Large intestine (tissue), 3 donors: ENCODE data around the gene SHROOM4. TPM values are rescaled to one million over a fixed set of nuclear protein-coding genes. Genes with fewer than 3 reads are reported as not detected.

ENCODE experiments used
- DNase-seq, 2 donors: peaks; one replicate each; pipeline versions ENCODE4 v3.0.0 to v3.0.0-alpha.2; 2013
- H3K27ac ChIP-seq: one replicate; pipeline ENCODE4 v1.5.1; 2013; ENCODE audit warnings: low read length
- H3K27me3 ChIP-seq: 2 replicates; pipeline ENCODE4 v1.6.1; 2013; ENCODE audit warnings: low read length; ENCODE audit not compliant: control insufficient read depth, insufficient read depth
- H3K36me3 ChIP-seq: 2 replicates; pipeline ENCODE4 v1.6.1; 2013; ENCODE audit warnings: low read length; ENCODE audit not compliant: control insufficient read depth, insufficient read depth
- H3K4me1 ChIP-seq: one replicate; pipeline ENCODE4 v1.6.1; 2013; ENCODE audit warnings: low read length; ENCODE audit not compliant: control insufficient read depth, insufficient read depth
- H3K4me3 ChIP-seq: one replicate; pipeline ENCODE4 v1.5.1; 2013; ENCODE audit warnings: low read length
- H3K9me3 ChIP-seq: one replicate; pipeline ENCODE4 v1.6.1; 2013; ENCODE audit warnings: mild to moderate bottlenecking, low read depth, low read length, moderate library complexity; ENCODE audit not compliant: control insufficient read depth
- WGBS: methylation state at CpG from one replicate; pipeline ENCODE4 v1.1.5; 2013; ENCODE audit warnings: low lambda C conversion rate; ENCODE audit not compliant: insufficient coverage; 5-methylcytosine and 5-hydroxymethylcytosine counted together
- polyA plus RNA-seq: library from polyadenylated mRNA; unstranded; fragments of 120-200 nt; gene quantifications from one replicate; pipeline ENCODE4 v1.2.1, GENCODE V29; 2013

Gene SHROOM4
- polyA plus RNA-seq, 1 donor, result 4.5 TPM

DNA sequence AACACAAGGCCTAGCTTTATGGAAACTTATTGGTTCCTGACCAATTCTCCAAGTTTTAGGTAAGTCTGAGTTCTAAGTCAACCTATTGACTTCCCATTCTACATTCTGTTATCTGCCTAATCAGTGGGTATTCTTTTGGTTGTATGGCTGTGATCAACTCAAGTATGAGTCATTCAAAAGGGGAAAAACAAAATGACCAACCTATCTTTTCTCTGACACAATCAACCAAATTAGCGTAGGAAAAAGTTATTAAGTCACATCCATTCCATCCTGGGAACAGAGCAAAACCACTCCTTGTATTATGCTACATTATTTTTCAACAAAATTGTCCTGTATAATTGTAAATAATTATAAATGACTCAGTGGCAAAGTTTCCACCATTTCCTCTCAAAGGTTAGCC, 136.2 kb downstream of the SHROOM4 start:
- DNase-seq, result no peak
- Histone ChIP-seq H3K36me3 (no peaks in the 10 kb centered on the region), H3K9me3 (no peaks in the 10 kb centered on the region), H3K27ac (no peak overlapping the region), H3K4me3 (no peak overlapping the region), H3K27me3 (no peaks in the 10 kb centered on the region), H3K4me1 (no peaks in the 10 kb centered on the region)
- no CpG with 5 or more reads among the region's 1 CpG for WGBS

DNA sequence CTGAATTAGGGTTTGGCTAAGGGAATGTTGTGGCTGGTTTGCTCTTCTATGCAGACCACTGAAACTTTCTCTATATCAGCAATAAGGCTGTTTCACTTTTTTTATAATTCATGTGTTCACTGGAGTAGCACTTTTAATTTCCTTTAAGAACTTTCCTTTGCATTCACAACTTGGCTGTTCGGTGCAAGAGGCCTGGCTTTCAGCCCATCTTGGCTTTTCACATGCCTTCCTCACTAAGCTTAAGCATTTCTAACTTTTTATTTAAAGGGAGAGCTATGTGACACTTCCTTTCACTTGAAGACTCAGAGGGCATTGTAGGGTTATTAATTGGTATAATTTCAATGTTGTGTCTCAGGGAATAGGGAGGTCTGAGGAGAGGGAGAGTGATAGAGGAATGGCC, 142.3 kb downstream of the SHROOM4 start:
- no peaks in the 10 kb centered on the region for H3K9me3 ChIP-seq
- no peak overlapping the region for H3K4me3 ChIP-seq
- H3K27ac ChIP-seq, result no peak overlapping the region
- DNase-seq, result no peak
- no peaks in the 10 kb centered on the region for H3K27me3 ChIP-seq
- no peaks in the 10 kb centered on the region for H3K36me3 ChIP-seq
- WGBS, result no CpG with 5 or more reads among the region's 1 CpG
- no peaks in the 10 kb centered on the region for H3K4me1 ChIP-seq

DNA sequence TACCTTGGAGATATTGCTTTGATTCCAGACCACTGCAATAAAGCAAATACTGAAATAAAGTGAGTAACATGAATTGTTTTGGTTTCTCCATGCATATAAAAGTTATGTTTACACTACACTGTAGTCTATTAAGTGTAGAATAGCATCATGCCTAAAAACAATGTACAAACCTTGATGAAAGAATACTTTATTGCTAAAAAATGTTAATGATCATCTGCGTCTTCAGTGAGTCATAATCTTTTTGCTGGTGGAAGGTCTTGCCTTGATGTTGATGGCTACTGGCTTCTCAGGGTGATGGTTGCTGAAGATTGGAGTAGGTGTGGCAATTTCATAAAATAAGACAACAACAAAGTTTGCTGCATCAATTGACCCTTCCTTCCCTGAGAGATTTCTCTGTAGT, 145.1 kb downstream of the SHROOM4 start:
- WGBS, result no CpG with 5 or more reads among the region's 1 CpG
- H3K36me3 ChIP-seq, result no peaks in the 10 kb centered on the region

DNA sequence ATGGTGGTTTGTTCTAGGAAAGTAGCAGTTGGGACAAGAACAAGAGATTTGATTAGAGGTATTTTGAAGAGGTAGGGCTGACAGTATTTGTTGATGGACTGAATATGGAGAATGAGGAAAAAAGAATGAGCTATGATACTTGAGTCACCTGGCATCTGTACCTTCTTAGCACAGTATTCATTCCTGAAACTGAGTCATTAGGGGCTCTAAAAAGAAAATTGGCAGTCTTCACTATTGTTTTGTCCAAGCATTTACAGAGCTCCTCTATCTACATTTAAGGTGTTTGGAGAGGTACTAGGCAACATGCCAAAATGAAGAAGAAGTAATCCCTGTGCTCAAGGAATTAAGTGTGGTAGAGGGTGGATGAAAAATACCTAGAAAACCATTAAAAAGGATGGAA, 165.8 kb downstream of the SHROOM4 start:
- Histone ChIP-seq H3K9me3 (no peaks in the 10 kb centered on the region), H3K36me3 (no peaks in the 10 kb centered on the region), H3K27ac (no peak overlapping the region), H3K27me3 (no peaks in the 10 kb centered on the region), H3K4me3 (no peak overlapping the region), H3K4me1 (no peaks in the 10 kb centered on the region)
- DNase-seq, result no peak

More for the DNA sequence above, 145.1 kb downstream of the SHROOM4 start:
- Histone ChIP-seq H3K4me3 (no peak overlapping the region), H3K9me3 (no peaks in the 10 kb centered on the region), H3K4me1 (no peaks in the 10 kb centered on the region), H3K27ac (no peak overlapping the region), H3K27me3 (no peaks in the 10 kb centered on the region)
- no peak for DNase-seq

DNA sequence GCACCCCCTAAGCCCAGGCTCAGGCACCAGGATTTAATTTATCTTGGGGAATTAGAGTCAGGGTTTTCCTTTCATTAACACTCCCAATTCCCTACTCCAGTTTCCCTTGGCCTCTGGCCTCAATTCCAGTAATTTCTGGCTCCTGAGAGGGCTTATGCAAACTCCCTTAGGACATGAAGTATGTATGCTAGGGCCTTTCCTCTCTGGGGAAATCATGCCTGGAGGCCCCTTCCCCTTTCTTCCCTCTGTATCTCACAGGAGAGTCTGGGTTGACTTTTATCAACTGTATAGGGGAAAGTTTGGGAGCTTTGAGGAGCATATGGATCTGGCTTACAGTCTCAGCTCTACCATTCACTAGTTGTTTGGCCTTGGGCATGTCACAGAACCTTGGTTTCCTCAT, 169.5 kb downstream of the SHROOM4 start:
- H3K27me3 ChIP-seq, result no peaks in the 10 kb centered on the region
- H3K36me3 ChIP-seq, result no peaks in the 10 kb centered on the region
- no peak overlapping the region for H3K4me3 ChIP-seq
- no peaks in the 10 kb centered on the region for H3K9me3 ChIP-seq
- H3K27ac ChIP-seq, result no peak overlapping the region
- H3K4me1 ChIP-seq, result no peaks in the 10 kb centered on the region
- DNase-seq, result no peak

DNA sequence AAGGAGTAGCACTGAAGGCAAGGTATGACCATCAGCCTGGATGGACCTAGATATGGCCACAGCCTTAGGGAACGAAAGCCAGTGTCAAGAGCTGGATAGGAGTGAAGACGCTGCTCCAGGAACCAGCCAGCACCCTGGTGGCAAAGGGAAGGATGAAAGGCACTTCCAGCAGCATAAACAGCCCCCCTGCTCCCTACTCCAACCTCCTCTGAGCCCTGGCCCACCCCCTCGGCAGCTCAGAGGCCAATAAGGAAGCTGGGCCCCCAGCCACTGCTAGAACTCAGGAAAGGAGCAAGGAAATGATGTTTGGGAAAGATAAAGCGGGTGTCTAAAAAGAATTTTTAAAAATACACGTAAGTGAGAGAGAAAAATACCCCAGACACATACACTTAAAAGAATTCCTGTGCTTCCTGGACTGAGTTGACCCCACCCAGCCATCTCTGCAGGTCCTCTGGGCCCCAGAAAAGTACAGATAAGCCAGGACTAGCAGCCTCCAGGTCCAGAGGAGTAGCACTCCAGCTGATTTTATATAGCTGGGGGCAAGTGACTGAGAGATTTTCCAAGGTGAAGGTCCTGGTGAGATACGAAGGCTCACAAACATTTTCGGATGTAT, 170.4 kb downstream of the SHROOM4 start:
- Histone ChIP-seq H3K36me3 (no peaks in the 10 kb centered on the region), H3K9me3 (no peaks in the 10 kb centered on the region), H3K4me1 (no peaks in the 10 kb centered on the region), H3K27ac (no peak overlapping the region), H3K27me3 (no peaks in the 10 kb centered on the region), H3K4me3 (no peak overlapping the region)
- WGBS, result no CpG with 5 or more reads among the region's 7 CpGs
- no peak for DNase-seq

DNA sequence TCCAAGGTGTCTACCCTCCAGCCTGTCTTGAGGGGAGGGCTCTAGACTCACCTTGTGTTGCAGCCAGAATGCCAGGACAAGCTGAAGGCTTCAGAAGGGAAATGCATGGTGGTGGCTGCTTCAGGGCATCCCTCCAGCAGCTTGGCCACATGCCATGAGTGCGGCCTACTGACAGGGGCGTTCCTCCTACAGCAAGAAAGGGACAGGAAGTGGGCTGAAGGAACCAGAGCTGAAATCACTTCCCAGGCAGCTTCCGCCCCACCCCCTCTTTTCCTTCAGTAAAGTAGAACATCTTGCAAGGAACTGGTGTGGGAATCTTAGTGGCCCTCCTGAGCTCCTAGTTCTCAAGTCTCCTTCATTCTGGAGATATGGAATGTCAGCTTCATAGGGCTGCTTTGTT, 175.9 kb downstream of the SHROOM4 start:
- no peaks in the 10 kb centered on the region for H3K27me3 ChIP-seq
- H3K4me3 ChIP-seq, result no peak overlapping the region
- H3K27ac ChIP-seq, result no peak overlapping the region
- WGBS, result no CpG with 5 or more reads among the region's 3 CpGs
- H3K9me3 ChIP-seq, result no peaks in the 10 kb centered on the region
- H3K4me1 ChIP-seq, result no peaks in the 10 kb centered on the region
- H3K36me3 ChIP-seq, result peaks cover 2% of the 10 kb centered on the region
- no peak for DNase-seq

DNA sequence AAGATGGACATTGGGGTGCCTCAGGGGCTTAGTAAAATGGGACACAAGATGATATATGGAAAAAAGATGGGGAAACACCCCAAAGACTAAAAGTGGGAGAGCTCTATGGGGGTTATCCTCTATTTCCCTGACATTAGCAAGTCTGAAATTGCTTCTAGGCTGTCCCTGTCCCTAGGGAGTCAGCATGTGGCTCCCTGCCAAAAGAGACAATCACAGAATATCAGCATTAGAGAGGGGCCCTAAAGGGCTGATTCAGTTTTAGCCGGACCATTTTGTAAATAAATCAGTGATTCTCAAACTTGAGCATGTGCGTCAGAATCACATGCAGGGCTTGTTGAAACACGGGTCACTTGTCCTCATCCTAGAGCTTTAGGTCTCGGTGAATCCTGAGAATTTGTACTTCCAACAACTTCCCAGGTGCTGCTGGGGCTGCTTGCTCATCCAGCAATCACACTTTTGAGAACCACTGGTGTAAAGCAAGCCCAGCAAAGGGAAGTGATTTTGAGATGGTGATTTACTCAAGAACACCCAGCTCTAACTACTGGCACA, 178.1 kb downstream of the SHROOM4 start:
- Histone ChIP-seq H3K27ac (no peak overlapping the region), H3K36me3 (peaks cover 2% of the 10 kb centered on the region), H3K9me3 (no peaks in the 10 kb centered on the region), H3K4me1 (no peaks in the 10 kb centered on the region), H3K4me3 (no peak overlapping the region), H3K27me3 (no peaks in the 10 kb centered on the region)
- WGBS, result no CpG with 5 or more reads among the region's 4 CpGs
- no peak for DNase-seq

DNA sequence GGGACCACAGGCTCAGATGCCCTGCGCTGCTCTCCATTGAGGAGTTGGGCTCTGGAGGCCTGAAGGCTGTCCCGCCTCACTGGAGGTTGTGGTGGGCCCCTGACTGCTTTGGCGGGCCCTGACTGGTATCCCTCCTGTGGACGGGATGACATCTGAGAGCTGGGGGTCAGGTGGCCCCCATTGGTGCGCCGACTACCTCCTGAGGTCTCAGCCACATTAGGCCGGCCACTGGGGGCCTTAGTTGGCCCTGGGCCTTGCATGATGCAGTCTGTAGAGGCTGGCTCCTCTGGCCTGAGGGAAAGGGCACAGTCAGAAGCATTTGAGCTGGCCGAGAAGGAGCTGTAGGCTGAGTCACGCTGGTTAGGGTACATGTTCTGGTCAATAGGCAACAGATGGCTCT, 178.8 kb downstream of the SHROOM4 start:
- no CpG with 5 or more reads among the region's 9 CpGs for WGBS
- Histone ChIP-seq H3K27ac (no peak overlapping the region), H3K36me3 (peaks cover 2% of the 10 kb centered on the region), H3K4me1 (no peaks in the 10 kb centered on the region), H3K4me3 (no peak overlapping the region), H3K27me3 (no peaks in the 10 kb centered on the region), H3K9me3 (no peaks in the 10 kb centered on the region)
- no peak for DNase-seq

DNA sequence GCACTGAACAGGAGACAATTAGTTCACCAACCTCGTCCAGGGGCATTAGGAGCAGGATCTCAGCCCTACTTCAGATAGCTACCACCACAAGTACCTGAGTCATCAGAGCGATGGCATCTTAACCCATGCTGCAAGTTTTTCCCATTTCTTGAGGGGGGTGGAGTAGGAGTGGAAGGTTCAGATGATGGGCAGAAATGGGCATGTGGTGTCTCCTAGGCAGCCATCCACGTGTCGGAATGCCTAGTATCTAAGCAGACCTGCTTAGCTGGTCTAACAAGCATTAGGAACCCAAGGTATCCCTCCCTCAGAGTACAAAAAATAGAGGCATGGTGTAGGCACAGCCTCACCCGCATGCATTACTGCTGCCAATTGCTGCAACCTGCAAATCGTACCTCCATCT, 184.2 kb downstream of the SHROOM4 start:
- H3K4me1 ChIP-seq, result no peaks in the 10 kb centered on the region
- no peaks in the 10 kb centered on the region for H3K27me3 ChIP-seq
- no CpG with 5 or more reads among the region's 6 CpGs for WGBS
- DNase-seq, result no peak
- H3K27ac ChIP-seq, result no peak overlapping the region
- H3K36me3 ChIP-seq, result no peaks in the 10 kb centered on the region
- H3K9me3 ChIP-seq, result no peaks in the 10 kb centered on the region
- no peak overlapping the region for H3K4me3 ChIP-seq

DNA sequence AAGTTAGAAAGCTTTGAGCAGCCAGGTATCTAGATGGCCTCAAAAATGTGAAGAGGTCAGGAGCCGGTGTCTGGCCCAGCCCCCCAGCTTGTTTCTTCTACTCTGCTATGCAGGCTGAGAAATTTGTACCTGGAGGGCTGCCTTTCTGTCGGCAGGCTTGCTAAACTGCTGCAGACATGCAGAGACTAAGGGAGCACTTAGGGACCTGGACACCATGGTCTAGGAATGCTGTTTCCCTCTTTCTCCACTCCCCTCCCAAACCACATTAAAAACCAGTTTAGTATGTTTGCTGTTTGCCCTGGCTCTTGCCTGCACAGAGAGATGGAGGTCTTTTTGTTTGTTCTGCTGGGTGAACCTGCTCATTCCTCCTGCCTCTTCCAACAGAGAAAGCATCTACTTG, 186.3 kb downstream of the SHROOM4 start:
- Histone ChIP-seq H3K4me1 (no peaks in the 10 kb centered on the region), H3K36me3 (no peaks in the 10 kb centered on the region), H3K4me3 (no peak overlapping the region), H3K27me3 (no peaks in the 10 kb centered on the region), H3K9me3 (no peaks in the 10 kb centered on the region), H3K27ac (no peak overlapping the region)
- no CpG with 5 or more reads among the region's 2 CpGs for WGBS
- no peak for DNase-seq
